Body of pancreas (tissue), 4 donors: ENCODE measurements around the gene ZFR. TPM values are rescaled to one million over a fixed set of nuclear protein-coding genes. Genes with fewer than 3 reads are reported as not detected.
"Not testable (repeated sequence)": the region's sequence is repeated elsewhere in the genome, so short reads cannot be mapped to it uniquely, and the experiment has no call there.

Experiments used
- ATAC-seq: fragments of 150-250 bp; one replicate; pipeline ENCODE4 v1.9.1; 2016
- DNase-seq, 4 donors: peaks; one replicate each; pipeline ENCODE4 v3.0.0-alpha.2; 2019
- H3K27ac ChIP-seq, 4 donors: fragments of 200-600 bp; sonication (generic); 1 replicate in 3 of 4; 2 replicates in 1 of 4; pipeline versions ENCODE4 v1.5.1 to v1.6.1; 2016 to 2019; ENCODE audit warnings: mild to moderate bottlenecking in 1 of 4, mixed read lengths in 1 of 4, moderate library complexity in 1 of 4
- H3K27me3 ChIP-seq, 2 donors: fragments of 200-600 bp; sonication (generic); one replicate each; pipeline ENCODE4 v1.6.0; 2016; ENCODE audit warnings: mild to moderate bottlenecking in 1 of 2
- H3K36me3 ChIP-seq, 2 donors: fragments of 200-600 bp; sonication (generic); replicated peaks in 1 of 2; 2 replicates each; pipeline ENCODE4 v1.5.1; 2016; ENCODE audit warnings: low read depth in 2 of 2; ENCODE audit not compliant: insufficient read depth in 1 of 2
- H3K4me1 ChIP-seq: fragments of 200-600 bp; sonication (generic); one replicate; pipeline ENCODE4 v1.6.0; 2016
- H3K4me3 ChIP-seq, 2 donors: fragments of 200-600 bp; sonication (generic); 1 replicate in 1 of 2; 2 replicates in 1 of 2; pipeline ENCODE4 v1.5.1; 2016 to 2019
- H3K9me3 ChIP-seq, 3 donors: fragments of 200-600 bp; sonication (generic); 1 replicate in 2 of 3; 2 replicates in 1 of 3; pipeline ENCODE4 v1.5.1; 2016
- CTCF ChIP-seq, 7 experiments: fragments of 450-650 bp in 4 of 7; fragments of 200-600 bp in 3 of 7; sonication (generic) in 3 of 7; IDR thresholded peaks; one replicate each; pipeline ENCODE4 v1.5.1; 2016 to 2019; ENCODE audit warnings: antibody characterized with exemption in 7 of 7
- POLR2A ChIP-seq, 3 donors: fragments of 450-650 bp; IDR thresholded peaks; one replicate each; pipeline ENCODE4 v1.6.1; 2016; ENCODE audit warnings: antibody characterized with exemption in 3 of 3, mild to moderate bottlenecking in 2 of 3
- WGBS, 2 donors: methylation state at CpG; one replicate each; pipeline ENCODE4 v1.1.5; 2017; 5-methylcytosine and 5-hydroxymethylcytosine counted together
- intact Hi-C: fragments of 100-400 bp; cut with DNase I; formaldehyde crosslinking; loops from one replicate; pipeline ENCODE4 v1.15.1; 2023
- total RNA-seq, 2 donors: library from RNA; depleted of rRNA; stranded (reverse); fragments of >200 nt; gene quantifications; one replicate each; pipeline ENCODE4 v1.1.0, GENCODE V29; 2016

ZFR gene
- total RNA-seq, 2 donors from 2014 or later: 25.1 to 48.0 TPM

- Histone ChIP-seq H3K27me3 (no peaks in the 10 kb centered on the region), H3K4me3 (no peak overlapping the region), H3K4me1 (no peaks in the 10 kb centered on the region), H3K27ac (no peak overlapping the region), H3K9me3 (no peaks in the 10 kb centered on the region), H3K36me3 (peaks cover 7 to 21% of the 10 kb centered on the region in 2 donors)
- intact Hi-C loops: no loop called here
- 87 to 90% methylated on average over 6 of the region's 6 CpGs for WGBS, 2 donors
- ATAC-seq (no peak), DNase-seq (no peak)
- TF ChIP-seq POLR2A (IDR thresholded peaks at IDR 0.05) (no peak), CTCF (IDR thresholded peaks at IDR 0.05) (no peak)
Observed at GRCh38 chr5:32403760-32404159, 40.8 kb downstream of the ZFR start.

- Histone ChIP-seq H3K9me3 (no peaks in the 10 kb centered on the region), H3K4me3 (no peak overlapping the region), H3K27ac (no peak overlapping the region), H3K4me1 (no peaks in the 10 kb centered on the region), H3K36me3 (peaks cover 16 to 31% of the 10 kb centered on the region in 2 donors), H3K27me3 (no peaks in the 10 kb centered on the region)
- no peak for ATAC-seq
- no peak for DNase-seq
- intact Hi-C loops: no loop called here
- no peak for TF ChIP-seq POLR2A (IDR thresholded peaks at IDR 0.05)
- TF ChIP-seq CTCF (IDR thresholded peaks at IDR 0.05): no peak
- 92% methylated on average over 1 of the region's 1 CpG for WGBS, 2 donors
Observed at GRCh38 chr5:32400401-32400800, 44.1 kb downstream of the ZFR start.

- H3K27ac ChIP-seq, ATAC-seq, H3K27me3 ChIP-seq, H3K4me3 ChIP-seq, intact Hi-C loops, H3K4me1 ChIP-seq, H3K9me3 ChIP-seq, DNase-seq: not testable (repeated sequence)
- WGBS, 2 donors: 84% methylated on average over 10 of the region's 10 CpGs
- H3K36me3 ChIP-seq: peaks cover 16 to 38% of the 10 kb centered on the region in 2 donors
Observed at GRCh38 chr5:32398754-32399153, 45.8 kb downstream of the ZFR start.

GRCh38 chr5:32394981-32395380, 49.6 kb downstream of the ZFR start:
- ATAC-seq (no peak), DNase-seq (no peak)
- H3K4me3 ChIP-seq: no peak overlapping the region
- intact Hi-C loops: no loop called here
- H3K9me3 ChIP-seq: no peaks in the 10 kb centered on the region
- TF ChIP-seq CTCF (IDR thresholded peaks at IDR 0.05) (no peak), POLR2A (IDR thresholded peaks at IDR 0.05) (no peak)
- no peaks in the 10 kb centered on the region for H3K4me1 ChIP-seq
- WGBS, 2 donors: 83 to 90% methylated on average over 4 of the region's 4 CpGs
- H3K36me3 ChIP-seq: peaks cover 17 to 39% of the 10 kb centered on the region in 2 donors
- H3K27ac ChIP-seq: no peak overlapping the region
- H3K27me3 ChIP-seq: no peaks in the 10 kb centered on the region

- ATAC-seq: no peak
- intact Hi-C loops: no loop called here
Observed at GRCh38 chr5:32392039-32392438, 52.5 kb downstream of the ZFR start.

More at GRCh38 chr5:32392039-32392438, 52.5 kb downstream of the ZFR start:
- H3K27me3 ChIP-seq: no peaks in the 10 kb centered on the region
- H3K4me3 ChIP-seq: no peak overlapping the region
- H3K4me1 ChIP-seq: no peaks in the 10 kb centered on the region
- peaks cover 13 to 44% of the 10 kb centered on the region in 2 donors for H3K36me3 ChIP-seq
- no peak for TF ChIP-seq CTCF (IDR thresholded peaks at IDR 0.05)
- no peak for TF ChIP-seq POLR2A (IDR thresholded peaks at IDR 0.05)
- no peak for DNase-seq
- 66 to 73% methylated on average over 3 of the region's 3 CpGs for WGBS, 2 donors
- no peaks in the 10 kb centered on the region for H3K9me3 ChIP-seq
- H3K27ac ChIP-seq: no peak overlapping the region
